HepG2 (cell line): Measurements from ENCODE around the gene LOXL3. TPM values are rescaled to one million over a fixed set of nuclear protein-coding genes. Genes with fewer than 3 reads are reported as not detected.

Experiments
- ATAC-seq: fragments of 200-7000 bp; cut with Tn5 transposase; 3 replicates; pipeline ENCODE4 v1.9.1; 2020; ENCODE audit warnings: mild to moderate bottlenecking, moderate library complexity
- BruUV-seq: library from RNA; stranded (reverse); fragments of 400-500 nt; replicated peaks from 2 replicates; lab custom pipeline; 2021; lab: Mats Ljungman, UMichigan
- CTCF ChIA-PET: fragments of 300-600 bp; formaldehyde crosslinking; extraction: SDS; loops from one replicate; lab custom pipeline; 2021; ENCODE audit warnings: low total read pairs, inconsistent platforms, low intra/inter-chr PET ratio; lab: Yijun Ruan, JAX
- POLR2A ChIA-PET: fragments of 350-600 bp; sonication (Branson Sonifier 250); formaldehyde crosslinking; loops from one replicate; lab custom pipeline; 2020; ENCODE audit warnings: antibody characterized with exemption, inconsistent platforms; lab: Yijun Ruan, JAX
- DNase-seq: peaks from one replicate; pipeline ENCODE4 v3.0.0-alpha.2; 2015; ENCODE audit warnings: low spot score
- FAIRE-seq: peaks from 3 replicates; lab custom pipeline; 2011; peaks lifted over from hg19 to GRCh38; lab: Jason Lieb, UNC
- H2AFZ ChIP-seq: one replicate; pipeline ENCODE4 v1.6.1; 2011; ENCODE audit warnings: low read length, inconsistent platforms
- H3K27ac ChIP-seq: fragments of 300-600 bp; 3 replicates; pipeline ENCODE4 v1.8.0; 2011; ENCODE audit warnings: mixed run types, mild to moderate bottlenecking, mixed read lengths, low read length, inconsistent platforms; ENCODE audit not compliant: insufficient read depth; ENCODE audit errors: extremely low read length
- H3K27me3 ChIP-seq, 2 experiments: fragments of 200-600 bp in 1 of 2; 2 replicates in 1 of 2; 3 replicates in 1 of 2; pipeline versions ENCODE4 v1.6.0 to v1.8.0; 2011; ENCODE audit warnings: low read length in 2 of 2, mild to moderate bottlenecking in 2 of 2, moderate library complexity in 2 of 2, inconsistent platforms in 1 of 2; ENCODE audit not compliant: insufficient read depth in 2 of 2, control insufficient read depth in 1 of 2
- H3K36me3 ChIP-seq, 2 experiments: fragments of 200-600 bp in 1 of 2; replicated peaks in 1 of 2; 2 replicates in 1 of 2; 3 replicates in 1 of 2; pipeline versions ENCODE4 v1.5.1 to v1.8.0; 2011; ENCODE audit warnings: low read length in 2 of 2, inconsistent platforms in 1 of 2; ENCODE audit not compliant: insufficient read depth in 2 of 2, control insufficient read depth in 1 of 2
- H3K4me1 ChIP-seq: 2 replicates; pipeline ENCODE4 v1.5.1; 2012; ENCODE audit warnings: low read length, inconsistent platforms; ENCODE audit not compliant: insufficient read depth
- H3K4me2 ChIP-seq: 2 replicates; pipeline ENCODE4 v1.6.0; 2011; ENCODE audit warnings: low read depth, low read length, inconsistent platforms
- H3K4me3 ChIP-seq, 3 experiments: fragments of 200-600 bp in 1 of 3; sonication (generic), shearing (Covaris generic) in 1 of 3; replicated peaks in 1 of 3; 2 replicates each; pipeline ENCODE4 v1.5.1; 2011 to 2016; ENCODE audit warnings: low read length in 3 of 3, inconsistent platforms in 2 of 3, low read depth in 2 of 3, mild to moderate bottlenecking in 2 of 3, control low read depth in 1 of 3, mixed read lengths in 1 of 3; ENCODE audit not compliant: insufficient read depth in 1 of 3
- H3K79me2 ChIP-seq: one replicate; pipeline ENCODE4 v1.6.1; 2011; ENCODE audit warnings: low read length, inconsistent platforms; ENCODE audit not compliant: insufficient read depth
- H3K9ac ChIP-seq: 2 replicates; pipeline ENCODE4 v1.6.0; 2011; ENCODE audit warnings: mild to moderate bottlenecking, low read depth, low read length, inconsistent platforms; ENCODE audit not compliant: insufficient read depth
- H3K9me3 ChIP-seq: 2 replicates; pipeline ENCODE4 v1.5.1; 2012; ENCODE audit warnings: mild to moderate bottlenecking, low read length
- H4K20me1 ChIP-seq: 2 replicates; pipeline ENCODE4 v1.6.0; 2011; ENCODE audit warnings: inconsistent platforms, mild to moderate bottlenecking, low read length, moderate library complexity; ENCODE audit not compliant: insufficient read depth
- AGO1 ChIP-seq: fragments of 200-400 bp; formaldehyde crosslinking; IDR thresholded peaks from 2 replicates; pipeline ENCODE4 v1.6.1; 2017; ENCODE audit warnings: mild to moderate bottlenecking, low read depth, low read length, moderate library complexity; ENCODE audit not compliant: poor library complexity, severe bottlenecking
- CCDC6 ChIP-seq: sonication (generic); formaldehyde crosslinking; IDR thresholded peaks from 2 replicates; pipeline ENCODE4 v1.8.1; 2022; ENCODE audit warnings: mild to moderate bottlenecking, missing genetic modification reagents, moderate library complexity
- HMG20B ChIP-seq: conservative IDR thresholded peaks from 2 replicates; pipeline ENCODE4 v1.6.1; 2016; ENCODE audit warnings: missing genetic modification reagents, missing compliant biosample characterization
- KDM4B ChIP-seq: sonication (generic); formaldehyde crosslinking; IDR thresholded peaks from 2 replicates; pipeline ENCODE4 v1.4.0; 2020; ENCODE audit warnings: missing genetic modification reagents
- MAZ ChIP-seq, 2 experiments: sonication (generic) in 1 of 2; formaldehyde crosslinking in 1 of 2; IDR thresholded peaks; 2 replicates each; pipeline versions ENCODE4 v1.5.0 to v1.6.1; 2012 to 2020; ENCODE audit warnings: low read depth in 2 of 2, mild to moderate bottlenecking in 2 of 2, borderline replicate concordance in 1 of 2, improper control_type of control experiment in 1 of 2, low read length in 1 of 2, missing genetic modification reagents in 1 of 2, moderate library complexity in 1 of 2
- MLX ChIP-seq: IDR thresholded peaks from 2 replicates; pipeline ENCODE4 v1.6.1; 2016
- NCOA2 ChIP-seq: sonication (generic); formaldehyde crosslinking; IDR thresholded peaks from 2 replicates; pipeline ENCODE4 v1.8.0; 2022; ENCODE audit warnings: inconsistent platforms
- PCBP1 ChIP-seq: fragments of 200-400 bp; formaldehyde crosslinking; IDR thresholded peaks from 2 replicates; pipeline ENCODE4 v1.6.1; 2017; ENCODE audit warnings: mild to moderate bottlenecking, low read depth, low read length, borderline replicate concordance
- RXRA ChIP-seq: sonication (generic); formaldehyde crosslinking; IDR thresholded peaks from 2 replicates; pipeline ENCODE4 v1.5.1; 2020; ENCODE audit warnings: missing genetic modification reagents
- SP2 ChIP-seq: sonication (generic); formaldehyde crosslinking; IDR thresholded peaks from 2 replicates; pipeline ENCODE4 v1.5.1; 2020; ENCODE audit warnings: mild to moderate bottlenecking, missing genetic modification reagents
- TARDBP ChIP-seq: sonication (generic); formaldehyde crosslinking; IDR thresholded peaks from 2 replicates; pipeline ENCODE4 v1.8.0; 2022; ENCODE audit warnings: mild to moderate bottlenecking, missing genetic modification reagents
- TFDP1 ChIP-seq: IDR thresholded peaks from 2 replicates; pipeline ENCODE4 v1.6.1; 2016; ENCODE audit warnings: missing compliant biosample characterization, missing genetic modification reagents, borderline replicate concordance
- TFE3 ChIP-seq: IDR thresholded peaks from 2 replicates; pipeline ENCODE4 v1.6.1; 2016
- ZBTB38 ChIP-seq: sonication (generic); formaldehyde crosslinking; IDR thresholded peaks from 2 replicates; pipeline ENCODE4 v1.5.1; 2020; ENCODE audit warnings: mild to moderate bottlenecking, missing genetic modification reagents
- ZNF276 ChIP-seq: sonication (generic); formaldehyde crosslinking; IDR thresholded peaks from 2 replicates; pipeline ENCODE4 v1.4.0; 2020; ENCODE audit warnings: mild to moderate bottlenecking, low read depth, missing genetic modification reagents
- ZNF607 ChIP-seq: sonication (generic); formaldehyde crosslinking; IDR thresholded peaks from 2 replicates; pipeline ENCODE4 v1.5.1; 2020; ENCODE audit warnings: missing genetic modification reagents, mild to moderate bottlenecking, borderline replicate concordance
- ZNF619 ChIP-seq: sonication (generic); formaldehyde crosslinking; IDR thresholded peaks from 2 replicates; pipeline ENCODE4 v1.4.0; 2020; ENCODE audit warnings: mild to moderate bottlenecking, missing genetic modification reagents
- whole genome bisulfite sequencing: methylation state at CpG from one replicate; pipeline ENCODE4 v1.1.6; 2017; ENCODE audit warnings: low lambda C conversion rate; 5-methylcytosine and 5-hydroxymethylcytosine counted together
- in situ Hi-C: cut with HindIII; loops from 2 replicates; pipeline ENCODE4 v1.10.0; 2017; ENCODE audit warnings: low pct_unique_long_range_greater_than_20kb; ENCODE audit not compliant: extremely low pct_ligation_motif_present
- intact Hi-C: fragments of 100-400 bp; cut with micrococcal nuclease; formaldehyde crosslinking; loops from one replicate; pipeline ENCODE4 v1.10.0; 2022; ENCODE audit not compliant: unreplicated experiment
- polyA plus RNA-seq, 8 experiments: library from polyadenylated mRNA; depleted of rRNA in 3 of 8; stranded (reverse) in 7 of 8; unstranded in 1 of 8; fragments of >200 nt; fragmentation: Illumina TruSeq in 4 of 8; extraction: Trizol in 4 of 8; gene quantifications; 2 replicates each; pipeline versions ENCODE4 v1.2.1 to v1.2.3, GENCODE V29; 2011 to 2016; ENCODE audit warnings: low read depth in 4 of 8, missing spikeins in 1 of 8, mixed read lengths in 1 of 8; ENCODE audit not compliant: insufficient read depth in 1 of 8
- total RNA-seq, 5 experiments: library from RNA; depleted of rRNA; stranded (reverse); fragments of >200 nt; fragmentation: Illumina TruSeq; extraction: Trizol; gene quantifications; 2 replicates each; pipeline ENCODE4 v1.2.3, GENCODE V29; 2016; ENCODE audit warnings: low read depth in 1 of 5

Gene LOXL3
- total and polyA plus RNA-seq, 2 of the 13 experiments (the other 11 are each of a cell fraction or from before 2014, with no cell fraction given), result 0.55 to 6.5 TPM

GRCh38 chr2:74513605-74514367 is 40.0 kb downstream of the LOXL3 start:
- ChIA-PET CTCF (no interaction called here), POLR2A (interaction anchor here (1.0 to 2.4 kb wide), 7 partner anchors 8 to 31 kb away, joined by 3 to 31 read pairs (median 11); partner anchors contain the start of genes AUP1, CCDC142, DQX1 and HTRA2)
- peak overlapping the region; percentile 43 to 63 (median 62); a peak in 5 of 6 replicates for H3K4me3 ChIP-seq
- H3K9ac ChIP-seq, result peak overlapping the region; percentile 68
- no TSS peak for BruUV-seq
- H3K36me3 ChIP-seq, result peaks cover 8% of the 10 kb centered on the region in 2 experiments; a peak in 4 of 5 replicates
- H4K20me1 ChIP-seq, result no peaks in the 10 kb centered on the region
- FAIRE-seq (no peak), ATAC-seq (no peak; the same call in 1 of the 3 replicates), DNase-seq (no peak)
- in situ Hi-C loops, result no loop called here
- H3K4me1 ChIP-seq, result peaks cover 48% of the 10 kb centered on the region
- H3K9me3 ChIP-seq, result no peaks in the 10 kb centered on the region
- intact Hi-C loops, result no loop called here
- H2AFZ ChIP-seq, result no peak overlapping the region
- H3K4me2 ChIP-seq, result peak overlapping the region; percentile 75
- WGBS, result 85% methylated on average over 52 of the region's 52 CpGs
- peak overlapping the region; percentile 27 for H3K27ac ChIP-seq
- H3K27me3 ChIP-seq, result no peaks in the 10 kb centered on the region
- H3K79me2 ChIP-seq, result no peaks in the 10 kb centered on the region
- TF ChIP-seq TFE3 (CRISPR knock-in tag), result 0 out of 2 replicates have a peak, but pooled peaks have one; percentile 12
- TF ChIP-seq TFDP1 (CRISPR knock-in tag), result 0 out of 2 replicates have a peak, but pooled peaks have one; percentile 8
- TF ChIP-seq HMG20B (CRISPR knock-in tag), result no peak
- 0 out of 2 replicates have a peak, but pooled peaks have one; percentile 0 for TF ChIP-seq KDM4B (CRISPR knock-in tag)
- 0 out of 2 replicates have a peak, but pooled peaks have one; percentile 2 for TF ChIP-seq NCOA2 (CRISPR knock-in tag)
- no peak for TF ChIP-seq MLX (CRISPR knock-in tag)
- TF ChIP-seq CCDC6 (CRISPR knock-in tag), result peak; percentile 48; the same call in 1 of the 2 replicates
- TF ChIP-seq RXRA, result peak; percentile 25; the same call in 1 of the 2 replicates
- no peak for TF ChIP-seq SP2 (CRISPR knock-in tag)
- no peak for TF ChIP-seq ZNF276 (CRISPR knock-in tag)
- TF ChIP-seq ZNF619 (CRISPR knock-in tag), result no peak
- TF ChIP-seq TARDBP (CRISPR knock-in tag), result peak; percentile 53; the same call in 1 of the 2 replicates
- TF ChIP-seq MAZ (IDR thresholded peaks at IDR 0.05; ENCODE audit: borderline replicate concordance, low read depth, low read length), result no peak
- 0 out of 2 replicates have a peak, but pooled peaks have one; percentile 2 for TF ChIP-seq MAZ (CRISPR knock-in tag; IDR thresholded peaks at IDR 0.05; ENCODE audit: low read depth)
- peak; percentile 82 for TF ChIP-seq ZBTB38
- 0 out of 2 replicates have a peak, but pooled peaks have one; percentile 32 for TF ChIP-seq PCBP1
- peak; percentile 6 for TF ChIP-seq AGO1
- 0 out of 2 replicates have a peak, but pooled peaks have one; percentile 7 for TF ChIP-seq ZNF607 (CRISPR knock-in tag)
